ENCODE data around the gene ADARB2. TPM values are rescaled to one million over a fixed set of nuclear protein-coding genes. Genes with fewer than 3 reads are reported as not detected.

The ADARB2 gene
- total and polyA plus RNA-seq, 7 donors = 0.05 to 0.39 (median 0.15) TPM; not detected in 2

DNA sequence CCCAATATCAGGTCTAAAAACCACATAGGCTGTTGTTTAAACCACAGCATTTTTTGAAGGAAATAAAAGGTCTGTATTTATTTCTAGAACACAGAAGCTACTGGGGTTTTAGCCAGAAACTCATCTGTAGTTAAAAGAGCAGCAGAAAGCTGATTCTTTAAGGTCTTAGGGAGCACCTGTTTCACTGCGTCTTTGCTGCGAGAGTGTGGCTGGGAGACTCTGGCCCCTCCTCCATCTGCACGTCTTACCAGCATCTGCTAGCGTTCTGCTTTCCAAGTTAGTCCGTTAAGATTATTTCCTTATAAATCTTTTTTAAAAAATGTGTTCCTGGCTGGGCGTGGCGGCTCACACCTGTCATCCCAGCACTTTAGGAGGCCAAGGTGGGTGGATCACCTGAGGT lies 95.9 kb downstream of the ADARB2 start:
- H3K9me3 ChIP-seq = no peaks in the 10 kb centered on the region
- H3K4me1 ChIP-seq = no peaks in the 10 kb centered on the region
- DNase-seq (no peak), ATAC-seq (no peak)
- TF ChIP-seq, protein P1, sequence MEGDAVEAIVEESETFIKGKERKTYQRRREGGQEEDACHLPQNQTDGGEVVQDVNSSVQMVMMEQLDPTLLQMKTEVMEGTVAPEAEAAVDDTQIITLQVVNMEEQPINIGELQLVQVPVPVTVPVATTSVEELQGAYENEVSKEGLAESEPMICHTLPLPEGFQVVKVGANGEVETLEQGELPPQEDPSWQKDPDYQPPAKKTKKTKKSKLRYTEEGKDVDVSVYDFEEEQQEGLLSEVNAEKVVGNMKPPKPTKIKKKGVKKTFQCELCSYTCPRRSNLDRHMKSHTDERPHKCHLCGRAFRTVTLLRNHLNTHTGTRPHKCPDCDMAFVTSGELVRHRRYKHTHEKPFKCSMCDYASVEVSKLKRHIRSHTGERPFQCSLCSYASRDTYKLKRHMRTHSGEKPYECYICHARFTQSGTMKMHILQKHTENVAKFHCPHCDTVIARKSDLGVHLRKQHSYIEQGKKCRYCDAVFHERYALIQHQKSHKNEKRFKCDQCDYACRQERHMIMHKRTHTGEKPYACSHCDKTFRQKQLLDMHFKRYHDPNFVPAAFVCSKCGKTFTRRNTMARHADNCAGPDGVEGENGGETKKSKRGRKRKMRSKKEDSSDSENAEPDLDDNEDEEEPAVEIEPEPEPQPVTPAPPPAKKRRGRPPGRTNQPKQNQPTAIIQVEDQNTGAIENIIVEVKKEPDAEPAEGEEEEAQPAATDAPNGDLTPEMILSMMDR (IDR thresholded peaks at IDR 0.05) = no peak
- no peak overlapping the region for H3K27ac ChIP-seq
- H3K27me3 ChIP-seq (ENCODE audit: insufficient read depth in 3 of 3, low read length in 2 of 3) = no peaks in the 10 kb centered on the region
- H3K4me3 ChIP-seq = no peak overlapping the region
- no peaks in the 10 kb centered on the region for H3K36me3 ChIP-seq (ENCODE audit: insufficient read depth in 1 of 2, low read depth in 1 of 2)
- intact Hi-C loops (cut with DNase I) = no loop called here
- 34 to 43% (median 37%) methylated on average over 7 of the region's 7 CpGs for WGBS, 3 donors

DNA sequence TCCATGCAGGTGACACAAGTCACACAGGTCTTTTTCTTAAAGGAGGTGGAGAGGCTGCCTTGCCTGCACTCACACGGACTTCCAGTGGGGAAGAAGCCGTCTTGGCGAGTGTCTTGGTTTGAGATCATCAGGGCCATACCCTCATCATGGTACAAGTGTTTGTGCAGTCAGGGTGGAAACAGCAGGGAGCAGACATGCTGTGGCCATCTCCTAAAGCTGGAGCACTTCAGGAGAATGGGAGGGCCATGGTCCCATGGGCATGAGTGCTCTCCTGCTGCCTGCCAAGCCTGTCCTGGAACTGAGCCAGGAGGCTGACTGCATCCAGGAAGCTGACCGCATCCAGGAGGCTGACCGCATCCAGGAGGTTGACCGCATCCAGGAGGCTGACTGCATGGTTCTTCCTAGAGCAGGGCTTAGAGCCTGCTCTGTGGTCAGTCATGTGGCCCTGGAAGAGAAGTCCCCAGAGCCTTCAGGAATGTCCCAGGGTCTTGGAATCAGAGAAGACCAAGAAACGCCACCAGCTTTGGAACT lies 98.4 kb downstream of the ADARB2 start:
- H3K27me3 ChIP-seq (ENCODE audit: insufficient read depth in 3 of 3, low read length in 2 of 3) = peaks cover 0 to 2% (median 0%) of the 10 kb centered on the region in 3 donors
- no peaks in the 10 kb centered on the region for H3K9me3 ChIP-seq
- no peak overlapping the region for H3K27ac ChIP-seq
- TF ChIP-seq, protein P1 (IDR thresholded peaks at IDR 0.05) = no peak
- DNase-seq (no peak), ATAC-seq (no peak)
- H3K4me1 ChIP-seq = no peaks in the 10 kb centered on the region
- H3K4me3 ChIP-seq = no peak overlapping the region
- intact Hi-C loops (cut with DNase I) = no loop called here
- no peaks in the 10 kb centered on the region for H3K36me3 ChIP-seq (ENCODE audit: insufficient read depth in 1 of 2, low read depth in 1 of 2)
- WGBS, 3 donors = 70 to 73% (median 71%) methylated on average over 7 of the region's 7 CpGs

DNA sequence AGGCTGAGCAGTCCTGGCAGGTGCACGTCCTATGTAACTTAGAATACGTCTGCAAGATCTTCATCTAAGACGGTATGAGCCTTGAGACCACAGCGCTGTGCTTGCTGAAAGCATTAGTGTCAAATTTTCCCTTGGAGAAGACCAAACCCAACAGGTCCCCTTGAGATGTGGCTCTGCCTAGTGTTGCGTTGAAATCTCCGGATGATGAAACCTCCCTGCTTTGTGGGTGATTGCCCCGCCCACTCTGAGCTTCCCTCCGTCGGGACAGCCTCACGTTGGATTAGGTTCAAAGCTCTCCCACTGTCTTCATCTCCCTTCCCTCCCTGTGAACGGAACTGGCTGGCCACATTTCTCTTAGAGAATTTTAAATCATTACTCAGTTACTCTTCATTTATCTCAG lies 102.0 kb downstream of the ADARB2 start:
- peaks cover 0 to 4% (median 0%) of the 10 kb centered on the region in 3 donors for H3K27me3 ChIP-seq (ENCODE audit: insufficient read depth in 3 of 3, low read length in 2 of 3)
- no peak overlapping the region for H3K27ac ChIP-seq
- WGBS, 3 donors = 41 to 55% (median 47%) methylated on average over 11 of the region's 11 CpGs
- H3K4me3 ChIP-seq = no peak overlapping the region
- TF ChIP-seq, protein P1 (IDR thresholded peaks at IDR 0.05) = no peak
- intact Hi-C loops (cut with DNase I) = no loop called here
- H3K9me3 ChIP-seq = no peaks in the 10 kb centered on the region
- DNase-seq = no peak
- no peak for ATAC-seq
- no peaks in the 10 kb centered on the region for H3K4me1 ChIP-seq
- no peaks in the 10 kb centered on the region for H3K36me3 ChIP-seq (ENCODE audit: insufficient read depth in 1 of 2, low read depth in 1 of 2)

DNA sequence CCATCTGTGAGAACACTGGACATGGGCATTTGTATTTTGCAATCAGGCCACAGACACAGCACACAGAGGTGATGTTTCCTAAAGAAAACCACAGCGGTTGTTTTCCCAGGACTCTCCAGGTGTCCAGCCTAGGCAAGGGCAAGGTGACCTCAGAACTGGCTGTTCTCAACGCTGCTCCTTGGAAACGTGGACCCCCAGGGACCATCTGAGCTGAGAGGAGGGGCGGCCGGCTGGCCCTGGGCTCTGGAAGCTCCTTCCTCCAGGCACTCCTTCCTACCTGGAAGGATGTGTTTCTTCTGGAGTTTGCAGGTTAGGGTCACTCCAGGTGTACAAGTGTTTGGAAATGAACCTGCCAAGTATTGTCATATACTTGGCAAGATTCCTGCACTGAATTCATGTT lies 103.1 kb downstream of the ADARB2 start:
- intact Hi-C loops (cut with DNase I) = no loop called here

More for the DNA sequence above, 103.1 kb downstream of the ADARB2 start:
- ATAC-seq (no peak), DNase-seq (no peak)
- WGBS, 3 donors = 63 to 76% (median 70%) methylated on average over 5 of the region's 5 CpGs
- Histone ChIP-seq H3K36me3 (ENCODE audit: insufficient read depth in 1 of 2, low read depth in 1 of 2) (no peaks in the 10 kb centered on the region), H3K9me3 (no peaks in the 10 kb centered on the region), H3K4me1 (no peaks in the 10 kb centered on the region), H3K27ac (no peak overlapping the region), H3K4me3 (no peak overlapping the region), H3K27me3 (ENCODE audit: insufficient read depth in 3 of 3, low read length in 2 of 3) (peaks cover 0 to 4% (median 0%) of the 10 kb centered on the region in 3 donors)
- TF ChIP-seq, protein P1 (IDR thresholded peaks at IDR 0.05) = no peak
